HG03095 (cell line): ENCODE measurements around the gene RNF123.
"Not testable (repeated sequence)": the region's sequence is repeated elsewhere in the genome, so short reads cannot be mapped to it uniquely, and the experiment has no call there.

ENCODE experiments used
- ATAC-seq: cut with Tn5 transposase; IDR thresholded peaks from one replicate; pipeline ENCODE4 v1.9.1; 2021; ENCODE audit warnings: moderate library complexity; ENCODE audit not compliant: unreplicated experiment

The RNF123 gene

GRCh38 chr3:49734752-49735151, 45.4 kb downstream of the RNF123 start:
- no peak for ATAC-seq

GRCh38 chr3:49738067-49738713, 48.8 kb downstream of the RNF123 start:
- no peak for ATAC-seq

GRCh38 chr3:49740427-49740826, 51.1 kb downstream of the RNF123 start:
- no peak for ATAC-seq

- no peak for ATAC-seq
Observed at GRCh38 chr3:49745986-49746385, 56.6 kb downstream of the RNF123 start.

GRCh38 chr3:49747792-49748480, 58.6 kb downstream of the RNF123 start:
- no peak for ATAC-seq

GRCh38 chr3:49748874-49749273, 59.5 kb downstream of the RNF123 start:
- ATAC-seq, result not testable (repeated sequence)

- no peak for ATAC-seq
Observed at GRCh38 chr3:49750056-49750455, 60.7 kb downstream of the RNF123 start.

GRCh38 chr3:49751501-49751900, 62.1 kb downstream of the RNF123 start:
- ATAC-seq, result no peak

- no peak for ATAC-seq
Observed at GRCh38 chr3:49754536-49754935, 65.2 kb downstream of the RNF123 start.

- no peak for ATAC-seq
Observed at GRCh38 chr3:49756036-49756435, 66.7 kb downstream of the RNF123 start.

- ATAC-seq, result no peak
Observed at GRCh38 chr3:49757197-49757596, 67.8 kb downstream of the RNF123 start.

GRCh38 chr3:49759226-49759625, 69.9 kb downstream of the RNF123 start:
- no peak for ATAC-seq

- ATAC-seq, result no peak
Observed at GRCh38 chr3:49761661-49762060, 72.3 kb downstream of the RNF123 start.

- ATAC-seq, result no peak
Observed at GRCh38 chr3:49763981-49764380, 74.6 kb downstream of the RNF123 start.

- ATAC-seq, result no peak
Observed at GRCh38 chr3:49769286-49769915, 80.0 kb downstream of the RNF123 start.

GRCh38 chr3:49769926-49770325, 80.6 kb downstream of the RNF123 start:
- ATAC-seq, result no peak
